ENCODE measurements around the gene AWAT2. TPM values are rescaled to one million over a fixed set of nuclear protein-coding genes. Genes with fewer than 3 reads are reported as not detected.

AWAT2 gene
- total and polyA plus RNA-seq, 10 of the 15 experiments (the other 5 are each of a cell fraction or from before 2014, with no cell fraction given), result not detected

DNA sequence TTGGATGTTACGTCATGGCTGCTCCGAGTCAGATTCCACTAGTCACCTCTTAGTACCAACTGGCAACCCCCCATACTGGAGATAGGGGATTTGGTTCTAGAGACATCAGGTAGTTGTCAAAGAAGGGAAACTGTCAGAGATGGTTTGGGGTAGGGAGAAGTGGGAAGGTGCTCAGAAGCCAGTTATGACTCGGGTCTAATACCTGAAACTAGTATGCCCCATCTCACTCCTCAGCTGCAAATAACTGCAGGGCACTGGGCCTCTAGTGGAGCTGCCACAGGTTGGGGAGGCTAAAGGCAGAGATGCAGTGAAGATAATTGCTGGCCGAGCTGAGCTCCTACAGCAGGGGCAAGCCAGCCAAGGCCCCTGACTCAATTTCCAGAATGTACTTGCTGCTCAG lies 42.5 kb upstream of the AWAT2 start:
- H4K20me1 ChIP-seq (ENCODE audit: control insufficient read depth, insufficient read depth), result no peaks in the 10 kb centered on the region
- no peak overlapping the region for H3K4me3 ChIP-seq
- FAIRE-seq (no peak), DNase-seq (ENCODE audit: low read depth, low spot score) (no peak), ATAC-seq (no peak)
- no peak overlapping the region for H3K4me2 ChIP-seq (ENCODE audit: control insufficient read depth, insufficient read depth)
- RAD21 ChIA-PET (ENCODE audit: unreplicated experiment), result no interaction called here
- no peak overlapping the region for H3K9ac ChIP-seq (ENCODE audit: control insufficient read depth, insufficient read depth, low read length)
- BruUV-seq (replicated peaks), result no TSS peak
- POLR2A ChIA-PET, result no interaction called here
- in situ Hi-C loops (cut with MboI), result no loop called here
- H3K4me1 ChIP-seq (ENCODE audit: control insufficient read depth, insufficient read depth, low read length), result no peaks in the 10 kb centered on the region
- H3K27ac ChIP-seq (ENCODE audit: control insufficient read depth, insufficient read depth), result no peak overlapping the region
- no peaks in the 10 kb centered on the region for H3K27me3 ChIP-seq (replicated peaks in 1 of 2; ENCODE audit: control insufficient read depth in 2 of 2, insufficient read depth in 2 of 2, low read length in 1 of 2)
- intact Hi-C loops (cut with micrococcal nuclease; ENCODE audit: unreplicated experiment), result no loop called here
- CTCF ChIA-PET, result no interaction called here
- SMC1A ChIA-PET (ENCODE audit: uncharacterized antibody, unreplicated experiment), result no interaction called here
- no peaks in the 10 kb centered on the region for H3K9me3 ChIP-seq (replicated peaks; ENCODE audit: control insufficient read depth, insufficient read depth, low read length)
- H3K79me2 ChIP-seq (ENCODE audit: control insufficient read depth, insufficient read depth, low read length), result no peaks in the 10 kb centered on the region
- 30% methylated on average over 4 of the region's 4 CpGs for WGBS (ENCODE audit: insufficient coverage, insufficient replicate concordance, low lambda C conversion rate, missing lambda C conversion rate)
- H2AFZ ChIP-seq (ENCODE audit: control insufficient read depth, low read depth, low read length), result no peak overlapping the region
- no peak for TF ChIP-seq NBN (IDR thresholded peaks at IDR 0.05)
- TF ChIP-seq ESRRA (IDR thresholded peaks at IDR 0.05; ENCODE audit: low read length), result no peak
- no peak for TF ChIP-seq MEF2B (IDR thresholded peaks at IDR 0.05; ENCODE audit: partially characterized antibody, poor library complexity, severe bottlenecking)
- no peak for TF ChIP-seq SPI1 (IDR thresholded peaks at IDR 0.05; ENCODE audit: borderline replicate concordance, insufficient read depth, low read depth, low read length)
- TF ChIP-seq KLF5 (IDR thresholded peaks at IDR 0.05; ENCODE audit: partially characterized antibody), result no peak
- TF ChIP-seq, protein P1, sequence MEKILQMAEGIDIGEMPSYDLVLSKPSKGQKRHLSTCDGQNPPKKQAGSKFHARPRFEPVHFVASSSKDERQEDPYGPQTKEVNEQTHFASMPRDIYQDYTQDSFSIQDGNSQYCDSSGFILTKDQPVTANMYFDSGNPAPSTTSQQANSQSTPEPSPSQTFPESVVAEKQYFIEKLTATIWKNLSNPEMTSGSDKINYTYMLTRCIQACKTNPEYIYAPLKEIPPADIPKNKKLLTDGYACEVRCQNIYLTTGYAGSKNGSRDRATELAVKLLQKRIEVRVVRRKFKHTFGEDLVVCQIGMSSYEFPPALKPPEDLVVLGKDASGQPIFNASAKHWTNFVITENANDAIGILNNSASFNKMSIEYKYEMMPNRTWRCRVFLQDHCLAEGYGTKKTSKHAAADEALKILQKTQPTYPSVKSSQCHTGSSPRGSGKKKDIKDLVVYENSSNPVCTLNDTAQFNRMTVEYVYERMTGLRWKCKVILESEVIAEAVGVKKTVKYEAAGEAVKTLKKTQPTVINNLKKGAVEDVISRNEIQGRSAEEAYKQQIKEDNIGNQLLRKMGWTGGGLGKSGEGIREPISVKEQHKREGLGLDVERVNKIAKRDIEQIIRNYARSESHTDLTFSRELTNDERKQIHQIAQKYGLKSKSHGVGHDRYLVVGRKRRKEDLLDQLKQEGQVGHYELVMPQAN (conservative IDR thresholded peaks at IDR 0.05), result no peak
- no peak for TF ChIP-seq TCF12 (IDR thresholded peaks at IDR 0.05; ENCODE audit: low read depth, low read length)
- no peak for TF ChIP-seq POLR2A (IDR thresholded peaks at IDR 0.05; ENCODE audit: low read depth, low read length)
- no peak for TF ChIP-seq CHD1 (IDR thresholded peaks at IDR 0.05; ENCODE audit: low read depth, low read length)
- no peak for TF ChIP-seq IRF4 (IDR thresholded peaks at IDR 0.05; ENCODE audit: low read depth, low read length)
- no peak for TF ChIP-seq RFX5 (IDR thresholded peaks at IDR 0.05; ENCODE audit: low read depth, low read length)
- TF ChIP-seq EZH2 (IDR thresholded peaks at IDR 0.05; ENCODE audit: borderline replicate concordance, control insufficient read depth, low read depth, low read length), result no peak
- no peak for TF ChIP-seq RAD51 (IDR thresholded peaks at IDR 0.05)
- no peak for TF ChIP-seq PML (IDR thresholded peaks at IDR 0.05; ENCODE audit: low read length)
- TF ChIP-seq, protein P2, sequence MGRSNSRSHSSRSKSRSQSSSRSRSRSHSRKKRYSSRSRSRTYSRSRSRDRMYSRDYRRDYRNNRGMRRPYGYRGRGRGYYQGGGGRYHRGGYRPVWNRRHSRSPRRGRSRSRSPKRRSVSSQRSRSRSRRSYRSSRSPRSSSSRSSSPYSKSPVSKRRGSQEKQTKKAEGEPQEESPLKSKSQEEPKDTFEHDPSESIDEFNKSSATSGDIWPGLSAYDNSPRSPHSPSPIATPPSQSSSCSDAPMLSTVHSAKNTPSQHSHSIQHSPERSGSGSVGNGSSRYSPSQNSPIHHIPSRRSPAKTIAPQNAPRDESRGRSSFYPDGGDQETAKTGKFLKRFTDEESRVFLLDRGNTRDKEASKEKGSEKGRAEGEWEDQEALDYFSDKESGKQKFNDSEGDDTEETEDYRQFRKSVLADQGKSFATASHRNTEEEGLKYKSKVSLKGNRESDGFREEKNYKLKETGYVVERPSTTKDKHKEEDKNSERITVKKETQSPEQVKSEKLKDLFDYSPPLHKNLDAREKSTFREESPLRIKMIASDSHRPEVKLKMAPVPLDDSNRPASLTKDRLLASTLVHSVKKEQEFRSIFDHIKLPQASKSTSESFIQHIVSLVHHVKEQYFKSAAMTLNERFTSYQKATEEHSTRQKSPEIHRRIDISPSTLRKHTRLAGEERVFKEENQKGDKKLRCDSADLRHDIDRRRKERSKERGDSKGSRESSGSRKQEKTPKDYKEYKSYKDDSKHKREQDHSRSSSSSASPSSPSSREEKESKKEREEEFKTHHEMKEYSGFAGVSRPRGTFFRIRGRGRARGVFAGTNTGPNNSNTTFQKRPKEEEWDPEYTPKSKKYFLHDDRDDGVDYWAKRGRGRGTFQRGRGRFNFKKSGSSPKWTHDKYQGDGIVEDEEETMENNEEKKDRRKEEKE (IDR thresholded peaks at IDR 0.05), result no peak
- TF ChIP-seq MYB (IDR thresholded peaks at IDR 0.05; ENCODE audit: borderline replicate concordance, low read depth, low read length), result no peak
- TF ChIP-seq HDAC2 (IDR thresholded peaks at IDR 0.05), result no peak
- no peak for TF ChIP-seq FOXK2 (IDR thresholded peaks at IDR 0.05)
- TF ChIP-seq, protein P3, sequence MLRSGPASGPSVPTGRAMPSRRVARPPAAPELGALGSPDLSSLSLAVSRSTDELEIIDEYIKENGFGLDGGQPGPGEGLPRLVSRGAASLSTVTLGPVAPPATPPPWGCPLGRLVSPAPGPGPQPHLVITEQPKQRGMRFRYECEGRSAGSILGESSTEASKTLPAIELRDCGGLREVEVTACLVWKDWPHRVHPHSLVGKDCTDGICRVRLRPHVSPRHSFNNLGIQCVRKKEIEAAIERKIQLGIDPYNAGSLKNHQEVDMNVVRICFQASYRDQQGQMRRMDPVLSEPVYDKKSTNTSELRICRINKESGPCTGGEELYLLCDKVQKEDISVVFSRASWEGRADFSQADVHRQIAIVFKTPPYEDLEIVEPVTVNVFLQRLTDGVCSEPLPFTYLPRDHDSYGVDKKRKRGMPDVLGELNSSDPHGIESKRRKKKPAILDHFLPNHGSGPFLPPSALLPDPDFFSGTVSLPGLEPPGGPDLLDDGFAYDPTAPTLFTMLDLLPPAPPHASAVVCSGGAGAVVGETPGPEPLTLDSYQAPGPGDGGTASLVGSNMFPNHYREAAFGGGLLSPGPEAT (IDR thresholded peaks at IDR 0.05; ENCODE audit: low read depth), result no peak
- TF ChIP-seq FOS (IDR thresholded peaks at IDR 0.05; ENCODE audit: borderline replicate concordance, extremely low read depth, insufficient read length), result no peak
- no peaks in the 10 kb centered on the region for H3K36me3 ChIP-seq (ENCODE audit: control insufficient read depth in 2 of 2, insufficient read depth in 2 of 2, low read length in 1 of 2)
